H54 (cell line): ENCODE results near the gene IQUB.
"Not testable (repeated sequence)": the region's sequence is repeated elsewhere in the genome, so short reads cannot be mapped to it uniquely, and the experiment has no call there.

ENCODE experiments used
- DNase-seq: peaks from one replicate; pipeline ENCODE4 v3.0.0; 2011; ENCODE audit warnings: low spot score, mixed read lengths; ENCODE audit not compliant: insufficient read length
- FAIRE-seq: peaks from 3 replicates; lab custom pipeline; 2011; peaks lifted over from hg19 to GRCh38; lab: Jason Lieb, UNC
- POLR2A ChIP-seq: IDR thresholded peaks from 2 replicates; pipeline ENCODE4 v1.6.1; 2011; ENCODE audit warnings: low read depth, mild to moderate bottlenecking, low read length

The IQUB gene

GRCh38 chr7:123533553-123533917 is 860 bp downstream of the IQUB start:
- no peak for DNase-seq
- no peak for TF ChIP-seq POLR2A
- FAIRE-seq = no peak

- FAIRE-seq = peak; percentile 27
Measured at GRCh38 chr7:123532788-123533552, 1.4 kb downstream of the IQUB start.

GRCh38 chr7:123532343-123532742 is 2.1 kb downstream of the IQUB start:
- not testable (repeated sequence) for FAIRE-seq

More at GRCh38 chr7:123532788-123533552, 1.4 kb downstream of the IQUB start:
- DNase-seq = not testable (repeated sequence)

GRCh38 chr7:123530035-123530591 is 4.3 kb downstream of the IQUB start:
- DNase-seq, FAIRE-seq: not testable (repeated sequence)

More at GRCh38 chr7:123532343-123532742, 2.1 kb downstream of the IQUB start:
- DNase-seq = not testable (repeated sequence)

- no peak for FAIRE-seq
- no peak for TF ChIP-seq POLR2A
- no peak for DNase-seq
Measured at GRCh38 chr7:123528265-123528664, 6.1 kb downstream of the IQUB start.

- not testable (repeated sequence) for DNase-seq, FAIRE-seq
Measured at GRCh38 chr7:123527712-123528225, 6.6 kb downstream of the IQUB start.

- FAIRE-seq, DNase-seq: not testable (repeated sequence)
Measured at GRCh38 chr7:123526533-123526932, 7.9 kb downstream of the IQUB start.

GRCh38 chr7:123522066-123522465 is 12.3 kb downstream of the IQUB start:
- DNase-seq (no peak), FAIRE-seq (no peak)
- no peak for TF ChIP-seq POLR2A

- TF ChIP-seq POLR2A = no peak
- DNase-seq (no peak), FAIRE-seq (no peak)
Measured at GRCh38 chr7:123505221-123505620, 29.2 kb downstream of the IQUB start.

- DNase-seq = no peak
- FAIRE-seq = no peak
- no peak for TF ChIP-seq POLR2A
Measured at GRCh38 chr7:123502201-123502600, 32.2 kb downstream of the IQUB start.

- no peak for TF ChIP-seq POLR2A
- DNase-seq = no peak
- FAIRE-seq = no peak
Measured at GRCh38 chr7:123500878-123501489, 33.4 kb downstream of the IQUB start.

- DNase-seq (no peak), FAIRE-seq (no peak)
- TF ChIP-seq POLR2A = no peak
Measured at GRCh38 chr7:123499211-123499970, 35.0 kb downstream of the IQUB start.

GRCh38 chr7:123498601-123499000 is 35.8 kb downstream of the IQUB start:
- no peak for FAIRE-seq
- TF ChIP-seq POLR2A = no peak
- no peak for DNase-seq

GRCh38 chr7:123498031-123498430 is 36.4 kb downstream of the IQUB start:
- FAIRE-seq = no peak
- TF ChIP-seq POLR2A = no peak
- no peak for DNase-seq
